Measurements from ENCODE around the gene GABBR2.

DNA sequence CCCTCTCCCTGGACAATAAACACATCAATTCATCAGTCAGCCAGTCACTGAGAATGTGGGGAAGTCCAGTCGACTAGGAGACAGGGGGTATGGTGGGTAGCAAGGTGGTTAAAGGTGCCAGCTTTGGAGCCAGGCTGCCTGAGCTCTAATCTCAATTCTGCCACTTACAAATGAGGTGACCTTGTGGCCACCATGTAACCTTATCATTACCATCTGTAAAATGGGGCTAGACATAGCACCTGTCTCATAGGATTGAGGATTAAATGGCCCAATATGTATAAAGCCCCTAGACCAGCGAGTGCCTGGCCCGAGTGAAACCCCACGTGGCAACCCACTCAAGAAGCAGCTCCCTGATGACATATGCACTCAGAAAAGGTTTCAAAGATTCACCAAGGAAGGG, 380.0 kb downstream of the GABBR2 start:
- TF ChIP-seq, protein P1, sequence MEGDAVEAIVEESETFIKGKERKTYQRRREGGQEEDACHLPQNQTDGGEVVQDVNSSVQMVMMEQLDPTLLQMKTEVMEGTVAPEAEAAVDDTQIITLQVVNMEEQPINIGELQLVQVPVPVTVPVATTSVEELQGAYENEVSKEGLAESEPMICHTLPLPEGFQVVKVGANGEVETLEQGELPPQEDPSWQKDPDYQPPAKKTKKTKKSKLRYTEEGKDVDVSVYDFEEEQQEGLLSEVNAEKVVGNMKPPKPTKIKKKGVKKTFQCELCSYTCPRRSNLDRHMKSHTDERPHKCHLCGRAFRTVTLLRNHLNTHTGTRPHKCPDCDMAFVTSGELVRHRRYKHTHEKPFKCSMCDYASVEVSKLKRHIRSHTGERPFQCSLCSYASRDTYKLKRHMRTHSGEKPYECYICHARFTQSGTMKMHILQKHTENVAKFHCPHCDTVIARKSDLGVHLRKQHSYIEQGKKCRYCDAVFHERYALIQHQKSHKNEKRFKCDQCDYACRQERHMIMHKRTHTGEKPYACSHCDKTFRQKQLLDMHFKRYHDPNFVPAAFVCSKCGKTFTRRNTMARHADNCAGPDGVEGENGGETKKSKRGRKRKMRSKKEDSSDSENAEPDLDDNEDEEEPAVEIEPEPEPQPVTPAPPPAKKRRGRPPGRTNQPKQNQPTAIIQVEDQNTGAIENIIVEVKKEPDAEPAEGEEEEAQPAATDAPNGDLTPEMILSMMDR (IDR thresholded peaks at IDR 0.05): no peak
- no peak for TF ChIP-seq SMC3 (IDR thresholded peaks at IDR 0.05; ENCODE audit: low read depth, low read length)
- no peak for TF ChIP-seq EP300 (IDR thresholded peaks at IDR 0.05; ENCODE audit: borderline replicate concordance in 1 of 2, low read depth in 1 of 2, low read length in 1 of 2)
- TF ChIP-seq FOXM1 (IDR thresholded peaks at IDR 0.05; ENCODE audit: low read depth): no peak
- TF ChIP-seq RAD21 (IDR thresholded peaks at IDR 0.05; ENCODE audit: low read length): no peak
- TF ChIP-seq MXI1 (IDR thresholded peaks at IDR 0.05; ENCODE audit: low read depth, low read length): no peak
- TF ChIP-seq MEF2A (IDR thresholded peaks at IDR 0.05; ENCODE audit: borderline replicate concordance, low read depth): no peak
- TF ChIP-seq CHD2 (IDR thresholded peaks at IDR 0.05; ENCODE audit: low read length, partially characterized antibody): no peak
- TF ChIP-seq, protein P2, sequence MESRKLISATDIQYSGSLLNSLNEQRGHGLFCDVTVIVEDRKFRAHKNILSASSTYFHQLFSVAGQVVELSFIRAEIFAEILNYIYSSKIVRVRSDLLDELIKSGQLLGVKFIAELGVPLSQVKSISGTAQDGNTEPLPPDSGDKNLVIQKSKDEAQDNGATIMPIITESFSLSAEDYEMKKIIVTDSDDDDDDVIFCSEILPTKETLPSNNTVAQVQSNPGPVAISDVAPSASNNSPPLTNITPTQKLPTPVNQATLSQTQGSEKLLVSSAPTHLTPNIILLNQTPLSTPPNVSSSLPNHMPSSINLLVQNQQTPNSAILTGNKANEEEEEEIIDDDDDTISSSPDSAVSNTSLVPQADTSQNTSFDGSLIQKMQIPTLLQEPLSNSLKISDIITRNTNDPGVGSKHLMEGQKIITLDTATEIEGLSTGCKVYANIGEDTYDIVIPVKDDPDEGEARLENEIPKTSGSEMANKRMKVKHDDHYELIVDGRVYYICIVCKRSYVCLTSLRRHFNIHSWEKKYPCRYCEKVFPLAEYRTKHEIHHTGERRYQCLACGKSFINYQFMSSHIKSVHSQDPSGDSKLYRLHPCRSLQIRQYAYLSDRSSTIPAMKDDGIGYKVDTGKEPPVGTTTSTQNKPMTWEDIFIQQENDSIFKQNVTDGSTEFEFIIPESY (IDR thresholded peaks at IDR 0.05; ENCODE audit: borderline replicate concordance, low read depth): no peak
- no peak for TF ChIP-seq JUND (IDR thresholded peaks at IDR 0.05)
- TF ChIP-seq RFX5 (IDR thresholded peaks at IDR 0.05; ENCODE audit: low read length): no peak
- TF ChIP-seq, protein P3, sequence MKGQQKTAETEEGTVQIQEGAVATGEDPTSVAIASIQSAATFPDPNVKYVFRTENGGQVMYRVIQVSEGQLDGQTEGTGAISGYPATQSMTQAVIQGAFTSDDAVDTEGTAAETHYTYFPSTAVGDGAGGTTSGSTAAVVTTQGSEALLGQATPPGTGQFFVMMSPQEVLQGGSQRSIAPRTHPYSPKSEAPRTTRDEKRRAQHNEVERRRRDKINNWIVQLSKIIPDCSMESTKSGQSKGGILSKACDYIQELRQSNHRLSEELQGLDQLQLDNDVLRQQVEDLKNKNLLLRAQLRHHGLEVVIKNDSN (IDR thresholded peaks at IDR 0.05; ENCODE audit: borderline replicate concordance, low read depth): no peak
- no peak for TF ChIP-seq POLR2AphosphoS5 (IDR thresholded peaks at IDR 0.05; ENCODE audit: low read depth, low read length)
